Posterior vena cava (tissue), 2 donors: Measurements from ENCODE around the gene PRDM4. TPM values are rescaled to one million over a fixed set of nuclear protein-coding genes. Genes with fewer than 3 reads are reported as not detected.
"Not testable (repeated sequence)": the region's sequence is repeated elsewhere in the genome, so short reads cannot be mapped to it uniquely, and the experiment has no call there.

ENCODE experiments used
- DNase-seq: peaks from one replicate; pipeline ENCODE4 v3.0.0-alpha.2; 2020; ENCODE audit warnings: low spot score
- intact Hi-C, 2 donors: fragments of 100-400 bp; cut with DNase I; formaldehyde crosslinking; loops; one replicate each; pipeline versions ENCODE4 v1.14.1 to v1.14.2; 2022 to 2023
- total RNA-seq, 2 donors: library from RNA; stranded (reverse); fragmentation: NEBNext Ultra II Directional; extraction: Animal tissue kit (Norgen Biotek cat#: 25700); gene quantifications; one replicate each; pipeline ENCODE4 v1.2.1, GENCODE V29; 2021
- donor health status: DM: yes; HTN: yes; CAD: no.
- donor health status: DM: yes; HTN: yes; CAD: no.

Gene PRDM4
- total RNA-seq, 2 donors from 2014 or later = 20.7 to 21.4 TPM

DNA sequence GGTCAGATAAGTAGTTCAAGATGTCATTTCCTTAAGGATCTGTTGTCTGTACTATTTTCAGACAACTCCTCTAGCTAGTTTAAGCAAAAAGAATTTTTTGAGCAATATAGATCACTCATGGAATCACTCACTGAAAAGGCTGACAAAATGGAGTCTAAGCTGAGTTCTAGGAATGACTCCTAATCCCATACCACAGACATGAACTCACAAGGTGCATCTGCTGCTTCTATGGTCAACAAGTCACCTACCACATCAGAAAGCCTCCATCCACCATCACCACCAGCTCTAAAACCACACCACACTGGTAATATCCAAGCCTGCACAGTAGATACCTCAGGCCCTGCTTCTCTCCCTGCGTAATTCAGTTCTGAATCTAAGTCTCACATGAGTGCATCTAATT, 42.3 kb downstream of the PRDM4 start:
- intact Hi-C loops = no loop called here
- no peak for DNase-seq

DNA sequence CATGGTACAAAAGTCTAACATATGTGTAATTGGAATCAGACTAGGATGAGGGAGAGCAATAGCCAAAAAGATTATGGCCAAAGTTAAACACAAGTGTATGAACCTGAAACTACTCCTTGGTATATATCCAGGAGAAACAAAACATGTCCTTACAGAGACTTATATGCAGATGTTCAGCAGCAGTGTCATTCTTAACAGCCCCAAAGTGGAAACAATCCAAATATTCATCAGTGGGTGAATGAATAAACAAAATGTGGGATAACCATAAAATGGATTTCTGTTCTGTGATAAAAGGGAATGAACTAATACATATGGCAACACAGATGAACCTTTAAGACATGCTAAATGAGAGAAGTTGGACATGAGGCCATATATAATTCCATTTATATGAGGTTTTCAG, 45.2 kb downstream of the PRDM4 start:
- intact Hi-C loops = no loop called here
- no peak for DNase-seq

DNA sequence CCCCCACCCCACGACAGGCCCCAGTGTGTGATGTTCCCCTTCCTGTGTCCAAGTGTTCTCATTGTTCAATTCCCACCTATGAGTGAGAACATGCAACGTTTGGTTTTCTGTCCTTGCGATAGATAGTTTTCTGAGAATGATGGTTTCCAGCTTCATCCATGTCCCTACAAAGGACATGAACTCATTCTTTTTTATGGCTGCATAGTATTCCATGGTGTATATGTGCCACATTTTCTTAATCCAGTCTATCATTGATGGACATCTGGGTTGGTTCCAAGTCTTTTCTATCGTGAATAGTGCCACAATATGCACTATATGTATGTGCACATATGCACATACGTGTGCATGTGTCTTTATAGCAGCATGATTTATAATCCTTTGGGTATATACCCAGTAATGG, 55.4 kb downstream of the PRDM4 start:
- intact Hi-C loops, DNase-seq: not testable (repeated sequence)

GRCh38 chr12:107704041-107704440, 56.9 kb downstream of the PRDM4 start:
- no peak for DNase-seq
- intact Hi-C loops = no loop called here

DNA sequence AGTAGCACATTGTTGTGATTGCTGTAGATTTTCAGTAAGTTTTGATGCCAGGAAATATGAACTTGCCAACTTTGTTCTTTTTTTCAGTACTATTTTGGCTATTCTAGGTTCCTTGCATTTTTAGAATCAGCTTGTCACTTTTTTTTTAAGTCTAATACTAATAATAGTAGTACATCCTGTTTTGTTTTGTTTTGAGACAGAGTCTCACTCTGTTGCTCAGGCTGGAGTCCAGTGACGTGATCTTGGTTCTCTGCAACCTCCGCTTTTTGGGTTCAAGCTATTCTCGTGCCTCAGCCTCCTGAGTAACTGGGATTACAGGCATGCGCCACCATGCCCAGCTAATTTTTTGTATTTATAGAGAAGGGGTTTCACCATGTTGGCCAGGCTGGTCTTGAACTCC, 58.8 kb downstream of the PRDM4 start:
- DNase-seq = no peak
- intact Hi-C loops = no loop called here

GRCh38 chr12:107695772-107696171, 65.2 kb downstream of the PRDM4 start:
- DNase-seq, intact Hi-C loops: not testable (repeated sequence)

GRCh38 chr12:107685360-107686248, 75.3 kb downstream of the PRDM4 start, which contains the start of gene PWP1:
TSS of gene PWP1 (plus strand) at chr12:107685799. CDS start at chr12:107685900, 101 bp downstream.
- intact Hi-C loops = no loop called here

GRCh38 chr12:107684990-107685359, 76.0 kb downstream of the PRDM4 start:
- no peak for DNase-seq
- intact Hi-C loops = no loop called here

More at GRCh38 chr12:107685360-107686248, 75.3 kb downstream of the PRDM4 start, which contains the start of gene PWP1:
- DNase-seq = peak; percentile 98

- no peak for DNase-seq
- intact Hi-C loops = no loop called here
These were observed 76.7 kb downstream of the PRDM4 start for GRCh38 chr12:107684029-107684795.

Other genes with a start within 250 kb of the PRDM4 start
- 10 to 100 TPM; 24.6 to 32.5 TPM for gene PWP1, start 75.3 kb downstream of the PRDM4 start, total RNA-seq
- not detected for gene ASCL4, start 13.6 kb upstream of the PRDM4 start, total RNA-seq